Fibroblast of the aortic adventitia (primary cell): Measurements from ENCODE around the gene EPG5. TPM values are rescaled to one million over a fixed set of nuclear protein-coding genes. Genes with fewer than 3 reads are reported as not detected.
"Not testable (repeated sequence)": the region's sequence is repeated elsewhere in the genome, so short reads cannot be mapped to it uniquely, and the experiment has no call there.

ENCODE experiments used
- DNase-seq: peaks from one replicate; pipeline ENCODE4 v3.0.0-alpha.2; 2010; ENCODE audit warnings: low read depth
- H3K4me3 ChIP-seq: 2 replicates; pipeline ENCODE4 v1.5.1; 2011; ENCODE audit warnings: low read depth, mild to moderate bottlenecking, control low read depth, low read length, moderate library complexity
- CTCF ChIP-seq: IDR thresholded peaks from 2 replicates; pipeline ENCODE4 v1.5.1; 2011; ENCODE audit warnings: mild to moderate bottlenecking, low read length, control low read depth, inconsistent platforms; ENCODE audit not compliant: insufficient read depth
- total RNA-seq: library from RNA; depleted of rRNA; stranded (reverse); fragments of >200 nt; gene quantifications from 2 replicates; pipeline ENCODE4 v1.2.3, GENCODE V29; 2012; ENCODE audit warnings: low replicate concordance

The EPG5 gene
- total RNA-seq, 1 donor: 66.3 TPM

- no peak for TF ChIP-seq CTCF
- no peak for DNase-seq
- no peak overlapping the region for H3K4me3 ChIP-seq
These were observed 114.5 kb downstream of the EPG5 start for GRCh38 chr18:45852631-45853030.

- H3K4me3 ChIP-seq: no peak overlapping the region
- DNase-seq: peak; percentile 17
- no peak for TF ChIP-seq CTCF
These were observed 115.8 kb downstream of the EPG5 start for GRCh38 chr18:45851161-45851925.

GRCh38 chr18:45850021-45850420 lies 117.1 kb downstream of the EPG5 start:
- no peak for DNase-seq
- H3K4me3 ChIP-seq: no peak overlapping the region
- TF ChIP-seq CTCF: peak; percentile 24

- no peak for DNase-seq
- no peak overlapping the region for H3K4me3 ChIP-seq
- no peak for TF ChIP-seq CTCF
These were observed 117.6 kb downstream of the EPG5 start for GRCh38 chr18:45849529-45849928.

- not testable (repeated sequence) for H3K4me3 ChIP-seq, DNase-seq
These were observed 118.5 kb downstream of the EPG5 start for GRCh38 chr18:45848643-45849042.

- DNase-seq: no peak
- H3K4me3 ChIP-seq: no peak overlapping the region
- no peak for TF ChIP-seq CTCF
These were observed 120.0 kb downstream of the EPG5 start for GRCh38 chr18:45847119-45847518.

- DNase-seq: no peak
- TF ChIP-seq CTCF: no peak
- H3K4me3 ChIP-seq: no peak overlapping the region
These were observed 121.7 kb downstream of the EPG5 start for GRCh38 chr18:45845410-45845809.
